ENCODE measurements around the gene ARHGAP19. TPM values are rescaled to one million over a fixed set of nuclear protein-coding genes. Genes with fewer than 3 reads are reported as not detected.
"Not testable (repeated sequence)": the region's sequence is repeated elsewhere in the genome, so short reads cannot be mapped to it uniquely, and the experiment has no call there.

Gene ARHGAP19
- total RNA-seq, 4 donors from 2014 or later, result 4.5 to 8.4 (median 7.4) TPM

GRCh38 chr10:97291357-97292096 is 910 bp downstream of the ARHGAP19 start:
- TF ChIP-seq POLR2A (IDR thresholded peaks at IDR 0.05), result no peak
- no peak for TF ChIP-seq CTCF (IDR thresholded peaks at IDR 0.05)
- TF ChIP-seq EP300 (IDR thresholded peaks at IDR 0.05; ENCODE audit: low read depth), result no peak
- TF ChIP-seq POLR2AphosphoS5 (IDR thresholded peaks at IDR 0.05), result no peak
- Histone ChIP-seq H3K27me3 (no peaks in the 10 kb centered on the region), H3K4me1 (peaks cover 0 to 11% (median 7%) of the 10 kb centered on the region in 4 donors), H3K4me3 (peak overlapping the region; percentile 66 to 96 (median 76)), H3K9me3 (no peaks in the 10 kb centered on the region), H3K36me3 (no peaks in the 10 kb centered on the region), H3K27ac (peak overlapping the region; percentile 94 to 100 (median 98))
- intact Hi-C loops (cut with DNase I; ENCODE audit: low total_unique reads) (no loop called here), in situ Hi-C loops (cut with MboI; ENCODE audit: low pct_ligation_motif_present in 1 of 4, low pct_unique_long_range_greater_than_20kb in 1 of 4, low sequenced_read_pairs in 3 of 4) (no loop called here)
- no peak for DNase-seq
- 36 to 37% methylated on average over 16 to 25 of the region's 25 CpGs for WGBS, 2 donors (ENCODE audit: low coverage in 1 of 2)

GRCh38 chr10:97290576-97291356 is 1.7 kb downstream of the ARHGAP19 start:
- in situ Hi-C loops (cut with MboI; ENCODE audit: low pct_ligation_motif_present in 1 of 4, low pct_unique_long_range_greater_than_20kb in 1 of 4, low sequenced_read_pairs in 3 of 4), result not testable (repeated sequence)
- peak overlapping the region in 1 of 4 donors; percentile 96 for H3K4me3 ChIP-seq

GRCh38 chr10:97290076-97290475 is 2.4 kb downstream of the ARHGAP19 start:
- H3K27ac ChIP-seq; H3K27me3 ChIP-seq; H3K4me3 ChIP-seq; in situ Hi-C loops (cut with MboI; ENCODE audit: low pct_ligation_motif_present in 1 of 4, low pct_unique_long_range_greater_than_20kb in 1 of 4, low sequenced_read_pairs in 3 of 4); DNase-seq; intact Hi-C loops (cut with DNase I; ENCODE audit: low total_unique reads); H3K9me3 ChIP-seq; H3K36me3 ChIP-seq: not testable (repeated sequence)
- WGBS, 2 donors (ENCODE audit: low coverage in 1 of 2), result 93 to 96% methylated on average over 3 to 13 of the region's 13 CpGs
- H3K4me1 ChIP-seq, result peaks cover 0 to 11% (median 7%) of the 10 kb centered on the region in 4 donors

More at GRCh38 chr10:97290576-97291356, 1.7 kb downstream of the ARHGAP19 start:
- H3K27me3 ChIP-seq; H3K36me3 ChIP-seq; DNase-seq; intact Hi-C loops (cut with DNase I; ENCODE audit: low total_unique reads); H3K9me3 ChIP-seq: not testable (repeated sequence)
- Histone ChIP-seq H3K4me1 (peaks cover 0 to 11% (median 7%) of the 10 kb centered on the region in 4 donors), H3K27ac (peak overlapping the region; percentile 94 to 100 (median 98))
- 87% methylated on average over 17 of the region's 17 CpGs; no CpG with 5 or more reads in 1 of the 2 donors for WGBS, 2 donors (ENCODE audit: low coverage in 1 of 2)

- intact Hi-C loops (cut with DNase I; ENCODE audit: low total_unique reads) (loop anchor here (5.0 kb wide), 1 partner anchor 77 kb away; no protein-coding TSS in a partner anchor), in situ Hi-C loops (cut with MboI; ENCODE audit: low pct_ligation_motif_present in 1 of 4, low pct_unique_long_range_greater_than_20kb in 1 of 4, low sequenced_read_pairs in 3 of 4) (loop anchor here in 1 of 4 donors (10.0 kb wide), 1 partner anchor 74 kb away; no protein-coding TSS in a partner anchor)
- no peaks in the 10 kb centered on the region for H3K36me3 ChIP-seq
- DNase-seq, result no peak
- H3K4me3 ChIP-seq, result no peak overlapping the region
- no peaks in the 10 kb centered on the region for H3K9me3 ChIP-seq
- H3K4me1 ChIP-seq, result peaks cover 5 to 28% (median 11%) of the 10 kb centered on the region in 4 donors
- H3K27me3 ChIP-seq, result no peaks in the 10 kb centered on the region
- TF ChIP-seq POLR2A (IDR thresholded peaks at IDR 0.05), result no peak
- no peak for TF ChIP-seq EP300 (IDR thresholded peaks at IDR 0.05; ENCODE audit: low read depth)
- TF ChIP-seq CTCF (IDR thresholded peaks at IDR 0.05), result no peak
- TF ChIP-seq POLR2AphosphoS5 (IDR thresholded peaks at IDR 0.05), result no peak
- 78% methylated on average over 3 of the region's 3 CpGs; no CpG with 5 or more reads in 1 of the 2 donors for WGBS, 2 donors (ENCODE audit: low coverage in 1 of 2)
- H3K27ac ChIP-seq, result no peak overlapping the region
Observed at GRCh38 chr10:97280783-97281182, 11.7 kb downstream of the ARHGAP19 start.

All from transverse colon (tissue), 4 donors.